Stomach (tissue), 4 donors: ENCODE measurements around the gene FAM98B.

ENCODE experiments used
- POLR2A ChIP-seq, 4 donors: fragments of 450-650 bp; IDR thresholded peaks; one replicate each; pipeline ENCODE4 v1.6.1; 2016; ENCODE audit warnings: antibody characterized with exemption in 4 of 4, control low read depth in 2 of 4, mild to moderate bottlenecking in 1 of 4, moderate library complexity in 1 of 4
- TF ChIP-seq, protein P1 (sequence below), 7 experiments: fragments of 450-650 bp in 4 of 7; fragments of 200-600 bp in 3 of 7; sonication (generic) in 3 of 7; IDR thresholded peaks; one replicate each; pipeline ENCODE4 v1.5.1; 2016 to 2019; ENCODE audit warnings: antibody characterized with exemption in 7 of 7, control low read depth in 2 of 7, mild to moderate bottlenecking in 1 of 7

DNA sequence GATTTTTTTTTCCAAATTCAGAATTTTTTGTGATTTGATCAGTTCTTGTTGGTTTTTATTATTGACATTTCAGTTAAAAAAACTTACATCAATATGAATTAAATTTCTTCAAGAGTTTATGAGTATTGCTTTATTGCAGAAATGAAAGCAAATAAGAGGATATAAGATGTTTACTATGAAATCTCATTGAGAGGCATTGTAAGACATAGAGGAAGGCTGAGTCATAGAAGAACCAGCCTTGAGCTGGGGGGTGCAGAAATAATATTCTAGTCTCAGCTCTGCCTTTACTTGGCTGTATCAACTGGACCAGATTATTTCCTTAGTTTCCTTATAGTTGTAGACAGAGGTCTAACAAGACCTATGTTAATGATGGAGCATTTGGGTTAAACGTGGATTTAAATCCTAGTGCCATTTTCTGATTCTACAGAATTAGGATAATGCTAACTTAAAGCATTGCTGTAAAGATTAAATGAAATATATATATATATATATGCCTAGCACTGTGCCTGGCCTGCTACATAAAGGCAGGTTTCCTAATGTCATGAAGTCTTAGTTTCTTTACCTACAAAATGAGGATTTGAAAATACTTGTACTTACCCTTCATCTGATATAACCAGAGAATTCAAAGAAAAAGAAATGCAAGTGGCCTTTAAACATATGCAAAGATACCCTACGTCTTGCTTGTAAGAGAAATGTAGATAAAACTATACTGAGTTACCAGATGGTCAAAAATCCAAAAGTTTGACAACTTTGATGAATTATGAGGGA is 7.3 kb downstream of the FAM98B start:
- TF ChIP-seq, protein P1, sequence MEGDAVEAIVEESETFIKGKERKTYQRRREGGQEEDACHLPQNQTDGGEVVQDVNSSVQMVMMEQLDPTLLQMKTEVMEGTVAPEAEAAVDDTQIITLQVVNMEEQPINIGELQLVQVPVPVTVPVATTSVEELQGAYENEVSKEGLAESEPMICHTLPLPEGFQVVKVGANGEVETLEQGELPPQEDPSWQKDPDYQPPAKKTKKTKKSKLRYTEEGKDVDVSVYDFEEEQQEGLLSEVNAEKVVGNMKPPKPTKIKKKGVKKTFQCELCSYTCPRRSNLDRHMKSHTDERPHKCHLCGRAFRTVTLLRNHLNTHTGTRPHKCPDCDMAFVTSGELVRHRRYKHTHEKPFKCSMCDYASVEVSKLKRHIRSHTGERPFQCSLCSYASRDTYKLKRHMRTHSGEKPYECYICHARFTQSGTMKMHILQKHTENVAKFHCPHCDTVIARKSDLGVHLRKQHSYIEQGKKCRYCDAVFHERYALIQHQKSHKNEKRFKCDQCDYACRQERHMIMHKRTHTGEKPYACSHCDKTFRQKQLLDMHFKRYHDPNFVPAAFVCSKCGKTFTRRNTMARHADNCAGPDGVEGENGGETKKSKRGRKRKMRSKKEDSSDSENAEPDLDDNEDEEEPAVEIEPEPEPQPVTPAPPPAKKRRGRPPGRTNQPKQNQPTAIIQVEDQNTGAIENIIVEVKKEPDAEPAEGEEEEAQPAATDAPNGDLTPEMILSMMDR (IDR thresholded peaks at IDR 0.05) = no peak
- TF ChIP-seq POLR2A (IDR thresholded peaks at IDR 0.05) = no peak
